H1 (cell line): ENCODE data around the gene LHFPL3. TPM values are rescaled to one million over a fixed set of nuclear protein-coding genes. Genes with fewer than 3 reads are reported as not detected.

Experiments
- CTCF ChIA-PET: fragments of 300-600 bp; sonication (Branson Sonifier 250); formaldehyde crosslinking; loops from one replicate; lab custom pipeline; 2021; ENCODE audit not compliant: partially characterized antibody; lab: Charles Lee
- POLR2A ChIA-PET: fragments of 300-600 bp; sonication (Branson Sonifier 250); formaldehyde crosslinking; loops from one replicate; lab custom pipeline; 2021; ENCODE audit warnings: inconsistent platforms; ENCODE audit not compliant: partially characterized antibody; lab: Charles Lee
- DNase-seq, 2 experiments: peaks; one replicate each; pipeline versions ENCODE4 v3.0.0 to v3.0.0-alpha.2; 2010 to 2022; ENCODE audit warnings: low spot score in 2 of 2, low read depth in 1 of 2, mixed read lengths in 1 of 2
- FAIRE-seq: peaks from 2 replicates; lab custom pipeline; 2011; peaks lifted over from hg19 to GRCh38; lab: Jason Lieb, UNC
- H2AFZ ChIP-seq: 2 replicates; pipeline ENCODE4 v1.8.1; 2012; ENCODE audit warnings: low read length, inconsistent platforms
- H2AK5ac ChIP-seq: 2 replicates; pipeline ENCODE4 v1.6.1; 2013; ENCODE audit warnings: low read depth, low read length
- H2BK120ac ChIP-seq: replicated peaks from 2 replicates; pipeline ENCODE3; 2013; ENCODE audit warnings: low read depth, low read length, inconsistent platforms
- H2BK12ac ChIP-seq: 2 replicates; pipeline ENCODE4 v1.6.1; 2013; ENCODE audit warnings: low read depth, low read length
- H2BK15ac ChIP-seq: 2 replicates; pipeline ENCODE4 v1.6.1; 2013; ENCODE audit warnings: low read length
- H2BK20ac ChIP-seq: 2 replicates; pipeline ENCODE4 v1.6.1; 2013; ENCODE audit warnings: low read length
- H2BK5ac ChIP-seq: 2 replicates; pipeline ENCODE4 v1.6.1; 2013; ENCODE audit warnings: low read depth, low read length
- H3K14ac ChIP-seq: 2 replicates; pipeline ENCODE4 v1.6.1; 2013; ENCODE audit warnings: inconsistent platforms; ENCODE audit not compliant: insufficient read length
- H3K18ac ChIP-seq: 2 replicates; pipeline ENCODE4 v1.6.1; 2013; ENCODE audit warnings: low read length; ENCODE audit errors: extremely low read depth
- H3K23ac ChIP-seq: 2 replicates; pipeline ENCODE4 v1.6.1; 2013; ENCODE audit warnings: inconsistent platforms; ENCODE audit not compliant: insufficient read length
- H3K23me2 ChIP-seq: 2 replicates; pipeline ENCODE4 v1.6.1; 2013; ENCODE audit warnings: low read depth, low read length
- H3K27ac ChIP-seq: 2 replicates; pipeline ENCODE4 v1.6.1; 2011; ENCODE audit warnings: low read depth, low read length, inconsistent platforms
- H3K27me3 ChIP-seq, 4 experiments: replicated peaks in 1 of 4; 1 replicate in 1 of 4; 2 replicates in 3 of 4; pipeline versions ENCODE4 v1.6.1 to v1.8.1; 2011 to 2013; ENCODE audit warnings: low read length in 3 of 4, mild to moderate bottlenecking in 3 of 4, inconsistent platforms in 2 of 4, mixed read lengths in 2 of 4, moderate library complexity in 1 of 4; ENCODE audit not compliant: control insufficient read depth in 3 of 4, insufficient read depth in 3 of 4; ENCODE audit errors: extremely low read depth in 1 of 4
- H3K36me3 ChIP-seq, 4 experiments: 2 replicates each; pipeline versions ENCODE4 v1.6.1 to v1.8.1; 2011 to 2013; ENCODE audit warnings: mild to moderate bottlenecking in 4 of 4, low read length in 3 of 4, moderate library complexity in 2 of 4, control low read depth in 1 of 4, inconsistent platforms in 1 of 4; ENCODE audit not compliant: insufficient read depth in 4 of 4, control insufficient read depth in 2 of 4
- H3K4ac ChIP-seq: replicated peaks from 2 replicates; pipeline ENCODE3; 2013; ENCODE audit warnings: low read length, low read depth, mixed read lengths, inconsistent platforms; ENCODE audit not compliant: insufficient read length
- H3K4me1 ChIP-seq, 4 experiments: replicated peaks in 1 of 4; 1 replicate in 1 of 4; 2 replicates in 3 of 4; pipeline versions ENCODE4 v1.6.1 to v1.8.1; 2011 to 2013; ENCODE audit warnings: low read length in 3 of 4, inconsistent platforms in 2 of 4, mixed read lengths in 1 of 4; ENCODE audit not compliant: insufficient read depth in 4 of 4, control insufficient read depth in 3 of 4
- H3K4me2 ChIP-seq, 2 experiments: 2 replicates each; pipeline versions ENCODE4 v1.6.1 to v1.8.1; 2011 to 2013; ENCODE audit warnings: low read depth in 2 of 2, low read length in 2 of 2, control low read depth in 1 of 2, inconsistent platforms in 1 of 2, mild to moderate bottlenecking in 1 of 2; ENCODE audit not compliant: insufficient read depth in 1 of 2
- H3K4me3 ChIP-seq, 4 experiments: fragments of 200-600, 300-600 bp in 1 of 4; sonication (generic), shearing (Covaris generic), sonication (Bioruptor Twin) in 1 of 4; 2 replicates each; pipeline versions ENCODE4 v1.5.1 to v1.8.1; 2011 to 2016; ENCODE audit warnings: low read length in 4 of 4, low read depth in 3 of 4, control low read depth in 2 of 4, inconsistent platforms in 2 of 4, mild to moderate bottlenecking in 2 of 4, mixed read lengths in 1 of 4, moderate library complexity in 1 of 4; ENCODE audit not compliant: insufficient read depth in 2 of 4; ENCODE audit errors: extremely low read depth in 1 of 4
- H3K56ac ChIP-seq: replicated peaks from 2 replicates; pipeline ENCODE3; 2013; ENCODE audit warnings: low read depth, mild to moderate bottlenecking, mixed read lengths, low read length, inconsistent platforms; ENCODE audit not compliant: insufficient read length
- H3K79me1 ChIP-seq: 2 replicates; pipeline ENCODE4 v1.6.1; 2013; ENCODE audit warnings: low read depth, low read length, control low read depth
- H3K79me2 ChIP-seq, 2 experiments: 2 replicates each; pipeline versions ENCODE4 v1.6.1 to v1.8.1; 2012 to 2013; ENCODE audit warnings: low read length in 2 of 2, mild to moderate bottlenecking in 2 of 2, inconsistent platforms in 1 of 2; ENCODE audit not compliant: insufficient read depth in 2 of 2, control insufficient read depth in 1 of 2
- H3K9ac ChIP-seq, 4 experiments: replicated peaks in 1 of 4; 1 replicate in 1 of 4; 2 replicates in 3 of 4; pipeline versions ENCODE4 v1.6.1 to v1.8.1; 2011 to 2013; ENCODE audit warnings: low read depth in 3 of 4, low read length in 3 of 4, control low read depth in 2 of 4, mild to moderate bottlenecking in 2 of 4, moderate library complexity in 2 of 4, inconsistent platforms in 1 of 4; ENCODE audit errors: extremely low read depth in 1 of 4
- H3K9me3 ChIP-seq, 2 experiments: 2 replicates each; pipeline versions ENCODE4 v1.6.1 to v1.8.1; 2012 to 2013; ENCODE audit warnings: mild to moderate bottlenecking in 2 of 2, moderate library complexity in 2 of 2, control low read depth in 1 of 2, inconsistent platforms in 1 of 2, low read depth in 1 of 2, low read length in 1 of 2, mixed read lengths in 1 of 2; ENCODE audit not compliant: insufficient read depth in 2 of 2
- H4K20me1 ChIP-seq, 2 experiments: replicated peaks in 1 of 2; 2 replicates each; pipeline versions ENCODE3 to v1.8.1; 2011 to 2013; ENCODE audit warnings: inconsistent platforms in 2 of 2, low read length in 2 of 2, mild to moderate bottlenecking in 1 of 2; ENCODE audit not compliant: insufficient read depth in 2 of 2, control insufficient read depth in 1 of 2
- H4K5ac ChIP-seq: 2 replicates; pipeline ENCODE4 v1.6.1; 2013; ENCODE audit warnings: low read length, low read depth, mixed read lengths, inconsistent platforms; ENCODE audit not compliant: insufficient read length
- H4K8ac ChIP-seq: 2 replicates; pipeline ENCODE4 v1.8.0; 2013; ENCODE audit warnings: mild to moderate bottlenecking, moderate library complexity, low read length, inconsistent platforms; ENCODE audit not compliant: insufficient read depth; ENCODE audit errors: extremely low read depth
- H4K91ac ChIP-seq: replicated peaks from 2 replicates; pipeline ENCODE3; 2013; ENCODE audit warnings: low read length, mixed read lengths, inconsistent platforms; ENCODE audit not compliant: insufficient read length
- BCL11A ChIP-seq, 2 experiments: IDR thresholded peaks; one replicate each; pipeline ENCODE4 v1.6.1; 2011; ENCODE audit warnings: low read depth in 2 of 2, low read length in 2 of 2, mild to moderate bottlenecking in 2 of 2
- NANOG ChIP-seq: IDR thresholded peaks from 2 replicates; pipeline ENCODE4 v1.6.1; 2011; ENCODE audit warnings: low read length, low read depth, mild to moderate bottlenecking, inconsistent platforms; ENCODE audit not compliant: insufficient read depth, poor library complexity, severe bottlenecking
- WGBS, 2 experiments: shearing (Covaris generic) in 1 of 2; methylation state at CpG; one replicate each; pipeline versions ENCODE4 v1.1.6 to v1.1.7; 2013 to 2015; ENCODE audit warnings: low lambda C conversion rate in 2 of 2, mixed read lengths in 2 of 2, inconsistent platforms in 1 of 2, low coverage in 1 of 2, missing lambda C conversion rate in 1 of 2; ENCODE audit not compliant: insufficient replicate concordance in 2 of 2, insufficient coverage in 1 of 2, insufficient read length in 1 of 2; ENCODE audit errors: extremely low coverage in 1 of 2, missing lambda C conversion rate in 1 of 2; 5-methylcytosine and 5-hydroxymethylcytosine counted together
- polyA plus RNA-seq, 7 experiments: library from polyadenylated mRNA; depleted of rRNA in 3 of 7; stranded (reverse) in 5 of 7; unstranded in 2 of 7; fragments of >200 nt in 5 of 7; fragments of 200-250 nt in 2 of 7; gene quantifications; 1 replicate in 5 of 7; 2 replicates in 1 of 7; 4 replicates in 1 of 7; pipeline versions ENCODE4 v1.2.1 to v1.2.3, GENCODE V29; 2011 to 2013; ENCODE audit warnings: missing spikeins in 2 of 7, mixed read lengths in 2 of 7
- total RNA-seq: library from RNA; stranded (reverse); fragmentation: NEBNext Ultra II Directional; extraction: Animal tissue kit (Norgen Biotek cat#: 25700); gene quantifications from 2 replicates; pipeline ENCODE4 v1.2.1, GENCODE V29; 2021

The LHFPL3 gene
- total and polyA plus RNA-seq, 2 of the 8 experiments (the other 6 are each of a cell fraction or from before 2014, with no cell fraction given), result 0.24 to 0.50 TPM

DNA sequence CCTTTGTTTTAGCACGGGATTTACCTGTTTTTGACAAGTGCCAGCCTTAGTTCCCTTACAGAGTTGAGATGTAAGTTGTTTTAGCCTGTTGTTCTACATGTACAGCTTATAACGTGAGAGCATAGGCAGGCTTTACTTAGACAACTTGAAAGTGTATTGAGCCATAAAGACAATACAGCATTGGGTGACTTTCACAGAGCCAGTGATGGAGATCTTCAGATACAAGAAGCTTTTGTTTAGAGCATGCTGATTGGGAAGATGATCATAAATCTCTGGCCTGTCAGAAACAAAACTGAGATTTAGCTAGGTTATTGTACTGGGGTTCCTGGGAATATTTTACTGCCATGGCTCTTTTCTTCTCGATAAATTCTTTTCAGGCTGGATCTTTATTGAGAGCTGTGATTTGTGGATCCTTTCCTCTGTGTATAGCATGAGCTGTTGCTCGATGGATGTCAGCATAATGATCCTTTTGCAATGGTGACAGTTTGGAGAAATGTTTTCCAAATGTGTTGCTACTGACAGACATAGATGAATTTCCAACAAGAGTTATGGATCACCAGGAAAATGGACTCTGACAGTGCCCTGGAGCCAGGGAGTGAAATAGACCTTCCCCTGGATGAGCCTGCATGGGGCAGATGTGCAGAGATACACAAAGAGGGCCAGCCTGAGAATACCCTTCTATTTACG, 30.2 kb downstream of the LHFPL3 start:
- H3K56ac ChIP-seq, result no peak overlapping the region
- no peaks in the 10 kb centered on the region for H3K79me2 ChIP-seq
- H2BK5ac ChIP-seq, result no peak overlapping the region
- POLR2A ChIA-PET, result no interaction called here
- H3K23me2 ChIP-seq, result no peaks in the 10 kb centered on the region
- no peaks in the 10 kb centered on the region for H3K36me3 ChIP-seq
- no peak overlapping the region for H3K14ac ChIP-seq
- no peak overlapping the region for H2BK12ac ChIP-seq
- H2BK15ac ChIP-seq, result no peak overlapping the region
- TF ChIP-seq NANOG, result no peak
- no peak for TF ChIP-seq BCL11A (IDR thresholded peaks at IDR 0.05; ENCODE audit: low read depth in 2 of 2, low read length in 2 of 2)
- TF ChIP-seq, all 59 proteins: peak for 0
- Histone ChIP-seq H4K5ac (no peak overlapping the region), H3K4ac (no peak overlapping the region), H3K27me3 (no peaks in the 10 kb centered on the region), H3K9me3 (no peaks in the 10 kb centered on the region), H3K79me1 (no peaks in the 10 kb centered on the region), H4K20me1 (no peaks in the 10 kb centered on the region), H4K8ac (no peak overlapping the region), H3K4me1 (peaks cover 0 to 5% (median 3%) of the 10 kb centered on the region in 4 experiments; a peak in 4 of 7 replicates), H2BK20ac (no peak overlapping the region), H3K23ac (no peak overlapping the region), H2BK120ac (no peak overlapping the region), H3K9ac (no peak overlapping the region), H3K18ac (no peak overlapping the region), H3K4me2 (no peak overlapping the region), H2AK5ac (no peak overlapping the region), H4K91ac (no peak overlapping the region), H3K27ac (no peak overlapping the region), H3K4me3 (no peak overlapping the region), H2AFZ (no peak overlapping the region)
- WGBS, 2 experiments, result 85% methylated on average over 5 of the region's 5 CpGs; no CpG with 5 or more reads in 1 of the 2 experiments
- CTCF ChIA-PET, result interaction anchor here (1.5 to 2.6 kb wide), 2 partner anchors 91 to 285 kb away, joined by 5 to 13 read pairs; no protein-coding TSS in a partner anchor
- DNase-seq (no peak), FAIRE-seq (no peak)
